GM23248 (cell line): ENCODE data around the gene PPP6R2. TPM values are rescaled to one million over a fixed set of nuclear protein-coding genes. Genes with fewer than 3 reads are reported as not detected.
A peak's percentile ranks its signal among the peaks of the same experiment; 100 is the strongest.

Experiments used
- DNase-seq: peaks from one replicate; pipeline ENCODE4 v3.0.0-alpha.2; 2015
- H2AFZ ChIP-seq: fragments of 200-600 bp; sonication (generic); 2 replicates; pipeline ENCODE4 v1.6.1; 2016; ENCODE audit warnings: antibody characterized with exemption
- H3F3A ChIP-seq: fragments of 200-600 bp; sonication (generic); 2 replicates; pipeline ENCODE4 v1.6.1; 2016; ENCODE audit warnings: mild to moderate bottlenecking, antibody characterized with exemption, mixed run types; ENCODE audit not compliant: insufficient read depth
- H3K27ac ChIP-seq: fragments of 200-600 bp; sonication (generic); 2 replicates; pipeline ENCODE4 v1.5.1; 2016; ENCODE audit warnings: mild to moderate bottlenecking
- H3K27me3 ChIP-seq: fragments of 200-600 bp; sonication (generic); replicated peaks from 2 replicates; pipeline ENCODE4 v1.6.1; 2016; ENCODE audit warnings: mild to moderate bottlenecking; ENCODE audit not compliant: insufficient read depth
- H3K36me3 ChIP-seq: fragments of 200-600 bp; sonication (generic); 2 replicates; pipeline ENCODE4 v1.6.1; 2016; ENCODE audit warnings: low read depth, mild to moderate bottlenecking
- H3K4me1 ChIP-seq: fragments of 200-600 bp; sonication (generic); 2 replicates; pipeline ENCODE4 v1.6.1; 2016; ENCODE audit warnings: mild to moderate bottlenecking; ENCODE audit not compliant: insufficient read depth
- H3K4me2 ChIP-seq: fragments of 200-600 bp; sonication (generic); one replicate; pipeline ENCODE4 v1.6.1; 2016; ENCODE audit warnings: mild to moderate bottlenecking; ENCODE audit not compliant: unreplicated experiment
- H3K4me3 ChIP-seq: fragments of 200-600 bp; sonication (generic); 2 replicates; pipeline ENCODE4 v1.5.1; 2016; ENCODE audit warnings: mild to moderate bottlenecking
- H3K79me2 ChIP-seq: fragments of 200-600 bp; sonication (generic); 2 replicates; pipeline ENCODE4 v1.6.1; 2016; ENCODE audit warnings: mild to moderate bottlenecking; ENCODE audit not compliant: insufficient read depth
- H3K9ac ChIP-seq: fragments of 200-600 bp; sonication (generic); 2 replicates; pipeline ENCODE4 v1.6.1; 2016; ENCODE audit warnings: mild to moderate bottlenecking
- H3K9me2 ChIP-seq: fragments of 200-600 bp; sonication (generic); 2 replicates; pipeline ENCODE4 v1.6.1; 2016; ENCODE audit warnings: mixed run types, mild to moderate bottlenecking, moderate library complexity; ENCODE audit not compliant: insufficient read depth
- H3K9me3 ChIP-seq: fragments of 200-600 bp; sonication (generic); one replicate; pipeline ENCODE4 v1.6.1; 2017; ENCODE audit warnings: low read depth
- H4K20me1 ChIP-seq: fragments of 200-600 bp; sonication (generic); 2 replicates; pipeline ENCODE4 v1.6.0; 2016; ENCODE audit not compliant: insufficient read depth
- EZH2 ChIP-seq: fragments of 200-600 bp; sonication (generic); IDR thresholded peaks from 2 replicates; pipeline ENCODE4 v1.6.1; 2018; ENCODE audit warnings: antibody characterized with exemption, mild to moderate bottlenecking; ENCODE audit not compliant: insufficient read depth, poor library complexity, severe bottlenecking
- EZH2phosphoT487 ChIP-seq: fragments of 200-600 bp; sonication (generic); IDR thresholded peaks from 2 replicates; pipeline ENCODE4 v1.6.1; 2018; ENCODE audit warnings: antibody characterized with exemption, moderate library complexity, mild to moderate bottlenecking, low read depth; ENCODE audit not compliant: insufficient read depth
- WGBS, 2 experiments: methylation state at CpG; one replicate each; pipeline ENCODE4 v1.1.6; 2015 to 2017; ENCODE audit warnings: low lambda C conversion rate in 2 of 2, low coverage in 1 of 2; ENCODE audit errors: missing lambda C conversion rate in 2 of 2; 5-methylcytosine and 5-hydroxymethylcytosine counted together
- in situ Hi-C: fragments of 300-500 bp; cut with MboI; formaldehyde crosslinking; loops from 2 replicates; pipeline ENCODE4 v1.15.0; 2020
- polyA plus RNA-seq: library from polyadenylated mRNA; unstranded; fragments of >200 nt; fragmentation: Nextera tagmentation; extraction: Ambion mirVana; gene quantifications from 2 replicates; pipeline ENCODE4 v1.2.1, GENCODE V29; 2016
- total RNA-seq: library from RNA; depleted of rRNA; stranded (reverse); fragments of >200 nt; shearing (Covaris generic); gene quantifications from 2 replicates; pipeline ENCODE4 v1.2.3, GENCODE V29; 2014

Gene PPP6R2
- total and polyA plus RNA-seq, 2 experiments from 2014 or later = 22.2 to 58.4 TPM

GRCh38 chr22:50302564-50302963 lies 40.6 kb upstream of the PPP6R2 start:
- Histone ChIP-seq H3K79me2 (peaks cover 93% of the 10 kb centered on the region), H3K4me3 (no peak overlapping the region), H3K9me3 (no peaks in the 10 kb centered on the region), H3K4me2 (no peak overlapping the region), H3K36me3 (no peaks in the 10 kb centered on the region), H3K27me3 (no peaks in the 10 kb centered on the region), H3K27ac (peak overlapping the region; percentile 89), H3K9me2 (no peaks in the 10 kb centered on the region), H3K9ac (peak overlapping the region; percentile 94), H2AFZ (no peak overlapping the region), H4K20me1 (no peaks in the 10 kb centered on the region; the same call in 1 of the 2 replicates), H3F3A (no peaks in the 10 kb centered on the region; the same call in 1 of the 2 replicates), H3K4me1 (peaks cover 43% of the 10 kb centered on the region)
- in situ Hi-C loops = no loop called here
- TF ChIP-seq EZH2phosphoT487 (no peak), EZH2 (no peak)
- peak; percentile 17 for DNase-seq
- 75 to 82% methylated on average over 4 to 5 of the region's 5 CpGs for WGBS, 2 experiments

GRCh38 chr22:50303515-50303847 lies 39.6 kb upstream of the PPP6R2 start:
- H3K27me3 ChIP-seq = no peaks in the 10 kb centered on the region
- no peak overlapping the region for H3K4me3 ChIP-seq
- H3F3A ChIP-seq = peaks cover 7% of the 10 kb centered on the region
- DNase-seq = no peak
- H4K20me1 ChIP-seq = no peaks in the 10 kb centered on the region; the same call in 1 of the 2 replicates
- no peak overlapping the region for H2AFZ ChIP-seq
- TF ChIP-seq EZH2 (no peak), EZH2phosphoT487 (no peak)
- in situ Hi-C loops = no loop called here
- peak overlapping the region; percentile 94 for H3K9ac ChIP-seq
- H3K27ac ChIP-seq = peak overlapping the region; percentile 89
- 95% methylated on average over 7 of the region's 7 CpGs for WGBS, 2 experiments
- H3K4me1 ChIP-seq = peaks cover 48% of the 10 kb centered on the region
- H3K9me2 ChIP-seq = no peaks in the 10 kb centered on the region
- no peaks in the 10 kb centered on the region for H3K9me3 ChIP-seq
- H3K4me2 ChIP-seq = no peak overlapping the region
- H3K36me3 ChIP-seq = no peaks in the 10 kb centered on the region
- H3K79me2 ChIP-seq = peaks cover 83% of the 10 kb centered on the region

- peak; percentile 48 for DNase-seq
- WGBS, 2 experiments = 69 to 75% methylated on average over 7 to 11 of the region's 11 CpGs
- Histone ChIP-seq H3K36me3 (no peaks in the 10 kb centered on the region), H3F3A (peaks cover 12% of the 10 kb centered on the region), H4K20me1 (no peaks in the 10 kb centered on the region), H3K27me3 (no peaks in the 10 kb centered on the region), H3K4me2 (peak overlapping the region; percentile 64), H3K79me2 (peaks cover 78% of the 10 kb centered on the region), H3K9me2 (no peaks in the 10 kb centered on the region), H3K9ac (peak overlapping the region; percentile 94), H3K4me1 (peaks cover 53% of the 10 kb centered on the region), H3K9me3 (no peaks in the 10 kb centered on the region), H3K27ac (peak overlapping the region; percentile 89), H3K4me3 (peak overlapping the region; percentile 92), H2AFZ (no peak overlapping the region)
- TF ChIP-seq EZH2 (no peak), EZH2phosphoT487 (no peak)
- in situ Hi-C loops = no loop called here
Measured at GRCh38 chr22:50303848-50304527, 39.1 kb upstream of the PPP6R2 start.

- H3K79me2 ChIP-seq = peaks cover 72% of the 10 kb centered on the region
- peak overlapping the region; percentile 92 for H3K4me3 ChIP-seq
- H4K20me1 ChIP-seq = no peaks in the 10 kb centered on the region
- peak overlapping the region; percentile 89 for H3K27ac ChIP-seq
- WGBS, 2 experiments = 21 to 41% methylated on average over 17 to 19 of the region's 22 CpGs
- TF ChIP-seq EZH2 (no peak), EZH2phosphoT487 (no peak)
- peak overlapping the region; percentile 94 for H3K9ac ChIP-seq
- peak overlapping the region; percentile 92 for H3K4me2 ChIP-seq
- H3K9me2 ChIP-seq = no peaks in the 10 kb centered on the region
- H2AFZ ChIP-seq = no peak overlapping the region
- in situ Hi-C loops = no loop called here
- peaks cover 54% of the 10 kb centered on the region for H3K4me1 ChIP-seq
- H3K9me3 ChIP-seq = no peaks in the 10 kb centered on the region
- peak; percentile 69 for DNase-seq
- peaks cover 12% of the 10 kb centered on the region for H3F3A ChIP-seq
- H3K27me3 ChIP-seq = no peaks in the 10 kb centered on the region
- no peaks in the 10 kb centered on the region for H3K36me3 ChIP-seq
Measured at GRCh38 chr22:50304528-50305392, 38.4 kb upstream of the PPP6R2 start.
